ENCODE measurements around the gene LMLN. TPM values are rescaled to one million over a fixed set of nuclear protein-coding genes. Genes with fewer than 3 reads are reported as not detected.

LMLN gene
- total RNA-seq, 3 donors from 2014 or later (not counting 1 experiment from before 2014, with no cell fraction given): 2.3 to 4.5 (median 4.0) TPM

DNA sequence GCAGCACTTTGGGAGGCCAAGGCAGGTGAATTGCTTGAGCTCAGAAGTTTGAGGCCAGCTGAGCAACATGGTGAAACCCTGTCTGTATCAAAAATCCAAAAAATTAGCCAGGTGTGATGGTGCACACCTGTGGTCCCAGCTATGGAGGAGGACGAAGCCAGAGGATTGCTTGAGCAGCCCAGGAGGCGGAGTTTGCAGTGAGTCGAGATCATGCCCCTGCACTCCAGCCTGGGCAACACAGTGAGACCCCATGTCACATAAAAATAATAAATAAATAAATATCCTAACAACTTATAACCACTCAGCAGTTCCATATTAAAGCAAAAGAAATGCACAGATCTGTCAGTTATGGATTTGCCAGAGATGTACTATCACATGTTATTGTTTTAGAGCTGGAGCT, 62.6 kb downstream of the LMLN start:
- H3K9me3 ChIP-seq (ENCODE audit: control insufficient read depth, insufficient read depth, low read length): no peaks in the 10 kb centered on the region
- no peaks in the 10 kb centered on the region for H3K36me3 ChIP-seq (ENCODE audit: control insufficient read depth, insufficient read depth, low read length)
- H3K27me3 ChIP-seq (ENCODE audit: control insufficient read depth, insufficient read depth, low read length): no peaks in the 10 kb centered on the region
- TF ChIP-seq, protein P1, sequence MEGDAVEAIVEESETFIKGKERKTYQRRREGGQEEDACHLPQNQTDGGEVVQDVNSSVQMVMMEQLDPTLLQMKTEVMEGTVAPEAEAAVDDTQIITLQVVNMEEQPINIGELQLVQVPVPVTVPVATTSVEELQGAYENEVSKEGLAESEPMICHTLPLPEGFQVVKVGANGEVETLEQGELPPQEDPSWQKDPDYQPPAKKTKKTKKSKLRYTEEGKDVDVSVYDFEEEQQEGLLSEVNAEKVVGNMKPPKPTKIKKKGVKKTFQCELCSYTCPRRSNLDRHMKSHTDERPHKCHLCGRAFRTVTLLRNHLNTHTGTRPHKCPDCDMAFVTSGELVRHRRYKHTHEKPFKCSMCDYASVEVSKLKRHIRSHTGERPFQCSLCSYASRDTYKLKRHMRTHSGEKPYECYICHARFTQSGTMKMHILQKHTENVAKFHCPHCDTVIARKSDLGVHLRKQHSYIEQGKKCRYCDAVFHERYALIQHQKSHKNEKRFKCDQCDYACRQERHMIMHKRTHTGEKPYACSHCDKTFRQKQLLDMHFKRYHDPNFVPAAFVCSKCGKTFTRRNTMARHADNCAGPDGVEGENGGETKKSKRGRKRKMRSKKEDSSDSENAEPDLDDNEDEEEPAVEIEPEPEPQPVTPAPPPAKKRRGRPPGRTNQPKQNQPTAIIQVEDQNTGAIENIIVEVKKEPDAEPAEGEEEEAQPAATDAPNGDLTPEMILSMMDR (IDR thresholded peaks at IDR 0.05): no peak
- no peak overlapping the region for H3K4me3 ChIP-seq (ENCODE audit: low read length)
- no peak overlapping the region for H3K4me3 Mint-ChIP-seq
- DNase-seq (no peak), ATAC-seq (no peak)
- H3K4me1 Mint-ChIP-seq: no peaks in the 10 kb centered on the region
- no peak overlapping the region for H3K27ac ChIP-seq (ENCODE audit: low read length)
- no peaks in the 10 kb centered on the region for H3K27me3 Mint-ChIP-seq (ENCODE audit: low read depth in 2 of 2)
- H3K4me1 ChIP-seq (ENCODE audit: control insufficient read depth, insufficient read depth, low read length): no peaks in the 10 kb centered on the region
- H3K9me3 Mint-ChIP-seq: no peaks in the 10 kb centered on the region
- intact Hi-C loops (cut with micrococcal nuclease): no loop called here
- WGBS (ENCODE audit: insufficient coverage): 96% methylated on average over 3 of the region's 3 CpGs
- H3K27ac Mint-ChIP-seq: no peak overlapping the region
- H3K36me3 Mint-ChIP-seq: no peaks in the 10 kb centered on the region

- no peaks in the 10 kb centered on the region for H3K27me3 ChIP-seq (ENCODE audit: control insufficient read depth, insufficient read depth, low read length)
- Mint-ChIP-seq H3K4me1 (no peaks in the 10 kb centered on the region), H3K9me3 (no peaks in the 10 kb centered on the region), H3K4me3 (no peak overlapping the region), H3K27ac (no peak overlapping the region), H3K27me3 (ENCODE audit: low read depth in 2 of 2) (no peaks in the 10 kb centered on the region), H3K36me3 (no peaks in the 10 kb centered on the region)
- H3K4me1 ChIP-seq (ENCODE audit: control insufficient read depth, insufficient read depth, low read length): no peaks in the 10 kb centered on the region
- TF ChIP-seq, protein P1 (IDR thresholded peaks at IDR 0.05): no peak
- 91% methylated on average over 8 of the region's 8 CpGs for WGBS (ENCODE audit: insufficient coverage)
- H3K36me3 ChIP-seq (ENCODE audit: control insufficient read depth, insufficient read depth, low read length): no peaks in the 10 kb centered on the region
- H3K9me3 ChIP-seq (ENCODE audit: control insufficient read depth, insufficient read depth, low read length): no peaks in the 10 kb centered on the region
- ATAC-seq: no peak
- intact Hi-C loops (cut with micrococcal nuclease): no loop called here
- no peak for DNase-seq
- no peak overlapping the region for H3K4me3 ChIP-seq (ENCODE audit: low read length)
- no peak overlapping the region for H3K27ac ChIP-seq (ENCODE audit: low read length)
These were observed 65.6 kb downstream of the LMLN start for GRCh38 chr3:198025644-198026043.

DNA sequence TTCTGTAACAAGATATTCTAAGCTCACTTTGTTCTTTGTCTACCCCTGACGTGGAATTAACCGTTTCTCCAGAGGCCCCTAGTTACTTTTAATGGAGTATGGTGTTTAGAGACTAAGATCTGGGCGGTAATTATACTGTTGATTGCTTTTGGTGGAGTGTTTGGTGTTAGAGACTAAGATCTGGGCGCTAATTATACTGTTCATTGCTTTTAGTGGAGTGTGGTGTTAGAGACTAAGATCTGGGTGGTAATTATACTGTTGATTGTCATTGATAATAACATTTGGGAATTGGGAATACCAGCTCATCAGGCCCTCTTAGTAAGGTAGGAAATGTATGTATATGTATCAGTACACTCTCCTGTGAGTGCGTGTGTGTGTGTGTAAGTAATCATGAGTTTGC, 66.6 kb downstream of the LMLN start:
- DNase-seq (no peak), ATAC-seq (no peak)
- Mint-ChIP-seq H3K4me3 (no peak overlapping the region), H3K36me3 (no peaks in the 10 kb centered on the region), H3K27me3 (ENCODE audit: low read depth in 2 of 2) (no peaks in the 10 kb centered on the region), H3K4me1 (no peaks in the 10 kb centered on the region), H3K9me3 (no peaks in the 10 kb centered on the region), H3K27ac (no peak overlapping the region)
- WGBS (ENCODE audit: insufficient coverage): 91% methylated on average over 5 of the region's 5 CpGs
- no peaks in the 10 kb centered on the region for H3K27me3 ChIP-seq (ENCODE audit: control insufficient read depth, insufficient read depth, low read length)
- intact Hi-C loops (cut with micrococcal nuclease): no loop called here
- H3K4me3 ChIP-seq (ENCODE audit: low read length): no peak overlapping the region
- no peak overlapping the region for H3K27ac ChIP-seq (ENCODE audit: low read length)
- no peaks in the 10 kb centered on the region for H3K36me3 ChIP-seq (ENCODE audit: control insufficient read depth, insufficient read depth, low read length)
- H3K4me1 ChIP-seq (ENCODE audit: control insufficient read depth, insufficient read depth, low read length): no peaks in the 10 kb centered on the region
- H3K9me3 ChIP-seq (ENCODE audit: control insufficient read depth, insufficient read depth, low read length): no peaks in the 10 kb centered on the region
- TF ChIP-seq, protein P1 (IDR thresholded peaks at IDR 0.05): no peak

DNA sequence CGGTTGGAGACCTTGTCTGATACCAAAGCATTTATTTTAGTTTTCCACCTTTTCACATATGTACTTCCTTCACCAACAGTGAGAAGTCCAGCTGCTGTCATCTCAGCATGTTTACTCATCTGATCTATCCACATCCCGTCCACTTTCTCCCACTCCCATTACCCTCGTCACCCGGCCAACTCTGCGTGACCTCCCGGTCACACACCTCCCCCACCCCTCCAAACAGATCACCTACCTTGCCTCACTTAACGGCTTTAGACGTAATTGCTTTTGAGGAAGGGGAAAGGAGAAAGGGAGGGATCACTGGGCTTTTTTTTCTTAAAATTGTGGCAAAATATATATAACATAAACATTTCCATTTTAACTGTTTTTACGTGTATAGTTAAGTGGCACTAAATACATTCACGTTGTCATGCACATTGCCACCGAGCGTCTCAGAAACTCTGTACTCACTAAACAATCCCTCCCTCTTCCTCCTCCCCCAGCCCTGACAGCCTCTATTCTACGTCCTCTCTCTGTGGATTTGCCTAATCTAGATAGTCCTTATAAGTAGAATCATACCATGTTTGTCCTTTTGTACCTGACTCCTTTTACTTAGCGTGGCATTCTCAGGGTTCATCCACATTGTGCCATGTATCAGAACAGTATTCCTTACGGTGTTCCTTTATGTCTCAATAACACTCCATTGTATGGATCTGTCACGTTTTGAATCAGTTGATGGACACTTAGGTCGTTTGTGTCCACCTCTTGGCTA, 67.2 kb downstream of the LMLN start:
- no peaks in the 10 kb centered on the region for H3K27me3 Mint-ChIP-seq (ENCODE audit: low read depth in 2 of 2)
- TF ChIP-seq, protein P1 (IDR thresholded peaks at IDR 0.05): no peak
- no peaks in the 10 kb centered on the region for H3K9me3 ChIP-seq (ENCODE audit: control insufficient read depth, insufficient read depth, low read length)
- DNase-seq (no peak), ATAC-seq (no peak)
- no peak overlapping the region for H3K27ac ChIP-seq (ENCODE audit: low read length)
- H3K4me1 ChIP-seq (ENCODE audit: control insufficient read depth, insufficient read depth, low read length): no peaks in the 10 kb centered on the region
- H3K36me3 ChIP-seq (ENCODE audit: control insufficient read depth, insufficient read depth, low read length): no peaks in the 10 kb centered on the region
- H3K27me3 ChIP-seq (ENCODE audit: control insufficient read depth, insufficient read depth, low read length): no peaks in the 10 kb centered on the region
- no peak overlapping the region for H3K27ac Mint-ChIP-seq
- H3K4me1 Mint-ChIP-seq: peaks cover under 1 to 1% of the 10 kb centered on the region in 2 donors
- H3K36me3 Mint-ChIP-seq: no peaks in the 10 kb centered on the region
- intact Hi-C loops (cut with micrococcal nuclease): no loop called here
- no peaks in the 10 kb centered on the region for H3K9me3 Mint-ChIP-seq
- 94% methylated on average over 14 of the region's 17 CpGs for WGBS (ENCODE audit: insufficient coverage)
- H3K4me3 ChIP-seq (ENCODE audit: low read length): no peak overlapping the region
- no peak overlapping the region for H3K4me3 Mint-ChIP-seq

Measured in natural killer cell (primary cell).